ENCODE results near the gene ARCN1.
A peak's percentile ranks its signal among the peaks of the same experiment; 100 is the strongest.
"Not testable (repeated sequence)": the region's sequence is repeated elsewhere in the genome, so short reads cannot be mapped to it uniquely, and the experiment has no call there.

Gene ARCN1

GRCh38 chr11:118544010-118544646 lies 28.1 kb upstream of the ARCN1 start:
- no peak overlapping the region for H3K27ac ChIP-seq
- DNase-seq (ENCODE audit: low read depth, low spot score): no peak

GRCh38 chr11:118544647-118545010 lies 27.6 kb upstream of the ARCN1 start:
- H3K27ac ChIP-seq: no peak overlapping the region
- no peak for DNase-seq (ENCODE audit: low read depth, low spot score)

GRCh38 chr11:118545533-118545932 lies 26.7 kb upstream of the ARCN1 start:
- no peak overlapping the region for H3K27ac ChIP-seq
- no peak for DNase-seq (ENCODE audit: low read depth, low spot score)

GRCh38 chr11:118547132-118547531 lies 25.1 kb upstream of the ARCN1 start:
- no peak for DNase-seq (ENCODE audit: low read depth, low spot score)
- no peak overlapping the region for H3K27ac ChIP-seq

GRCh38 chr11:118552341-118552740 lies 19.9 kb upstream of the ARCN1 start:
- no peak overlapping the region for H3K27ac ChIP-seq
- DNase-seq (ENCODE audit: low read depth, low spot score): no peak

- DNase-seq (ENCODE audit: low read depth, low spot score): no peak
- no peak overlapping the region for H3K27ac ChIP-seq
Measured at GRCh38 chr11:118560806-118561205, 11.4 kb upstream of the ARCN1 start.

GRCh38 chr11:118565051-118565450 lies 7.2 kb upstream of the ARCN1 start:
- DNase-seq (ENCODE audit: low read depth, low spot score): no peak
- no peak overlapping the region for H3K27ac ChIP-seq

GRCh38 chr11:118569670-118570069 lies 2.5 kb upstream of the ARCN1 start:
- DNase-seq (ENCODE audit: low read depth, low spot score): no peak
- no peak overlapping the region for H3K27ac ChIP-seq

GRCh38 chr11:118570787-118571186 lies 1.4 kb upstream of the ARCN1 start:
- H3K27ac ChIP-seq: no peak overlapping the region
- no peak for DNase-seq (ENCODE audit: low read depth, low spot score)

- peak overlapping the region; percentile 82 for H3K27ac ChIP-seq
- not testable (repeated sequence) for DNase-seq (ENCODE audit: low read depth, low spot score)
Measured at GRCh38 chr11:118571701-118572060, 528 bp upstream of the ARCN1 start.

- no peak for DNase-seq (ENCODE audit: low read depth, low spot score)
- H3K27ac ChIP-seq: peak overlapping the region; percentile 82
Measured at GRCh38 chr11:118572981-118573550, 857 bp downstream of the ARCN1 start.

- no peak overlapping the region for H3K27ac ChIP-seq
- no peak for DNase-seq (ENCODE audit: low read depth, low spot score)
Measured at GRCh38 chr11:118574636-118575035, 2.4 kb downstream of the ARCN1 start.

- not testable (repeated sequence) for DNase-seq (ENCODE audit: low read depth, low spot score); H3K27ac ChIP-seq
Measured at GRCh38 chr11:118577995-118578394, 5.8 kb downstream of the ARCN1 start.

GRCh38 chr11:118581057-118581456 lies 8.8 kb downstream of the ARCN1 start:
- no peak for DNase-seq (ENCODE audit: low read depth, low spot score)
- H3K27ac ChIP-seq: no peak overlapping the region

GRCh38 chr11:118587952-118588351 lies 15.7 kb downstream of the ARCN1 start:
- DNase-seq (ENCODE audit: low read depth, low spot score): no peak

GRCh38 chr11:118592616-118593367 lies 20.6 kb downstream of the ARCN1 start:
- no peak overlapping the region for H3K27ac ChIP-seq
- no peak for DNase-seq (ENCODE audit: low read depth, low spot score)

More at GRCh38 chr11:118587952-118588351, 15.7 kb downstream of the ARCN1 start:
- no peak overlapping the region for H3K27ac ChIP-seq

GRCh38 chr11:118594984-118595383 lies 22.8 kb downstream of the ARCN1 start:
- not testable (repeated sequence) for DNase-seq (ENCODE audit: low read depth, low spot score); H3K27ac ChIP-seq

GRCh38 chr11:118596224-118597146 lies 24.3 kb downstream of the ARCN1 start:
- no peak for DNase-seq (ENCODE audit: low read depth, low spot score)
- H3K27ac ChIP-seq: no peak overlapping the region

GRCh38 chr11:118597556-118597955 lies 25.3 kb downstream of the ARCN1 start:
- DNase-seq (ENCODE audit: low read depth, low spot score): no peak
- no peak overlapping the region for H3K27ac ChIP-seq

- no peak for DNase-seq (ENCODE audit: low read depth, low spot score)
- no peak overlapping the region for H3K27ac ChIP-seq
Measured at GRCh38 chr11:118602331-118602730, 30.1 kb downstream of the ARCN1 start.

GRCh38 chr11:118603709-118604108 lies 31.5 kb downstream of the ARCN1 start:
- not testable (repeated sequence) for DNase-seq (ENCODE audit: low read depth, low spot score); H3K27ac ChIP-seq

All from epithelial cell of prostate (primary cell).